GM23338 (cell line): ENCODE data around the gene CAPZA1. TPM values are rescaled to one million over a fixed set of nuclear protein-coding genes. Genes with fewer than 3 reads are reported as not detected.

Source experiments
- ATAC-seq: fragments of 200-7000 bp; cut with Tn5 transposase; 3 replicates; pipeline ENCODE4 v1.9.1; 2020
- DNase-seq: peaks from one replicate; pipeline ENCODE4 v3.0.0-alpha.2; 2015; ENCODE audit warnings: low spot score
- H2AFZ ChIP-seq: fragments of 200-600 bp; sonication (generic); 2 replicates; pipeline ENCODE4 v1.8.0; 2016; ENCODE audit warnings: antibody characterized with exemption, mild to moderate bottlenecking, moderate library complexity
- H3F3A ChIP-seq: fragments of 200-600 bp; sonication (generic); replicated peaks from 2 replicates; pipeline ENCODE4 v1.8.0; 2017; ENCODE audit warnings: antibody characterized with exemption, mixed run types, low read depth
- H3K27ac ChIP-seq: fragments of 200-600 bp; sonication (generic); 2 replicates; pipeline ENCODE4 v1.6.1; 2016; ENCODE audit warnings: low read depth
- H3K27me3 ChIP-seq: fragments of 200-600 bp; sonication (generic); 2 replicates; pipeline ENCODE4 v1.8.0; 2016; ENCODE audit warnings: mild to moderate bottlenecking, mixed run types, moderate library complexity; ENCODE audit not compliant: insufficient read depth
- H3K36me3 ChIP-seq: fragments of 200-600 bp; sonication (generic); 2 replicates; pipeline ENCODE4 v1.8.0; 2016; ENCODE audit warnings: mild to moderate bottlenecking; ENCODE audit not compliant: insufficient read depth
- H3K4me1 ChIP-seq: fragments of 200-600 bp; sonication (generic); 2 replicates; pipeline ENCODE4 v1.8.0; 2016; ENCODE audit warnings: mild to moderate bottlenecking, moderate library complexity; ENCODE audit not compliant: insufficient read depth
- H3K4me2 ChIP-seq: fragments of 200-600 bp; sonication (generic); 2 replicates; pipeline ENCODE4 v1.7.1; 2017; ENCODE audit warnings: mixed run types
- H3K4me3 ChIP-seq: fragments of 200-600 bp; sonication (generic); 2 replicates; pipeline ENCODE4 v1.6.1; 2016; ENCODE audit warnings: mixed run types
- H3K79me2 ChIP-seq: fragments of 200-600 bp; sonication (generic); replicated peaks from 2 replicates; pipeline ENCODE4 v1.8.0; 2017; ENCODE audit warnings: mild to moderate bottlenecking; ENCODE audit not compliant: insufficient read depth
- H3K9me2 ChIP-seq: fragments of 200-600 bp; sonication (generic); 2 replicates; pipeline ENCODE4 v1.8.0; 2017; ENCODE audit not compliant: insufficient read depth
- H4K20me1 ChIP-seq: fragments of 200-600 bp; sonication (generic); replicated peaks from 2 replicates; pipeline ENCODE4 v1.8.0; 2017; ENCODE audit warnings: mild to moderate bottlenecking; ENCODE audit not compliant: insufficient read depth
- H3K27ac Mint-ChIP-seq: 2 replicates; pipeline ENCODE4 v1.8.0; 2020; ENCODE audit warnings: inconsistent platforms, mild to moderate bottlenecking, moderate library complexity, mixed read lengths
- H3K27me3 Mint-ChIP-seq: 3 replicates; pipeline ENCODE4 v1.8.0; 2022; ENCODE audit warnings: low read depth, mild to moderate bottlenecking, moderate library complexity, mixed read lengths, inconsistent platforms; ENCODE audit not compliant: insufficient read depth, poor library complexity
- H3K36me3 Mint-ChIP-seq: 3 replicates; pipeline ENCODE4 v1.8.0; 2021; ENCODE audit warnings: low read depth, mild to moderate bottlenecking, inconsistent platforms, moderate library complexity, mixed read lengths
- H3K4me1 Mint-ChIP-seq: 3 replicates; pipeline ENCODE4 v1.8.0; 2020; ENCODE audit warnings: mild to moderate bottlenecking, inconsistent platforms, mixed read lengths
- H3K4me3 Mint-ChIP-seq: 3 replicates; pipeline ENCODE4 v1.8.0; 2021; ENCODE audit warnings: moderate library complexity, mild to moderate bottlenecking, inconsistent platforms, mixed read lengths
- H3K9me3 Mint-ChIP-seq: 3 replicates; pipeline ENCODE4 v1.8.0; 2020; ENCODE audit warnings: moderate library complexity, mild to moderate bottlenecking, inconsistent platforms, mixed read lengths
- NANOG ChIP-seq: IDR thresholded peaks from 2 replicates; pipeline ENCODE4 v1.6.1; 2016; ENCODE audit warnings: antibody characterized with exemption, borderline replicate concordance
- REST ChIP-seq: IDR thresholded peaks from one replicate; pipeline ENCODE4 v1.6.1; 2018; ENCODE audit warnings: antibody characterized with exemption; ENCODE audit not compliant: unreplicated experiment
- ZNF331 ChIP-seq: fragments of 250-450 bp; sonication (Bioruptor Pico); IDR thresholded peaks from 2 replicates; pipeline ENCODE4 v1.5.0; 2020; ENCODE audit warnings: low read depth, mild to moderate bottlenecking, moderate library complexity
- polyA plus RNA-seq: library from polyadenylated mRNA; unstranded; fragments of >200 nt; fragmentation: Nextera tagmentation; extraction: Ambion mirVana; gene quantifications from 2 replicates; pipeline ENCODE4 v1.2.1, GENCODE V29; 2016
- total RNA-seq: library from RNA; depleted of rRNA; stranded (reverse); fragments of >200 nt; shearing (Covaris generic); gene quantifications from 2 replicates; pipeline ENCODE4 v1.2.3, GENCODE V29; 2014
- TF ChIP-seq, protein P1 (sequence below): fragments of 250-450 bp; sonication (Bioruptor Pico); IDR thresholded peaks from 2 replicates; pipeline ENCODE4 v1.5.0; 2020; ENCODE audit warnings: mild to moderate bottlenecking, moderate library complexity

Gene CAPZA1
- total and polyA plus RNA-seq, 2 experiments from 2014 or later: 147 to 182 TPM

DNA sequence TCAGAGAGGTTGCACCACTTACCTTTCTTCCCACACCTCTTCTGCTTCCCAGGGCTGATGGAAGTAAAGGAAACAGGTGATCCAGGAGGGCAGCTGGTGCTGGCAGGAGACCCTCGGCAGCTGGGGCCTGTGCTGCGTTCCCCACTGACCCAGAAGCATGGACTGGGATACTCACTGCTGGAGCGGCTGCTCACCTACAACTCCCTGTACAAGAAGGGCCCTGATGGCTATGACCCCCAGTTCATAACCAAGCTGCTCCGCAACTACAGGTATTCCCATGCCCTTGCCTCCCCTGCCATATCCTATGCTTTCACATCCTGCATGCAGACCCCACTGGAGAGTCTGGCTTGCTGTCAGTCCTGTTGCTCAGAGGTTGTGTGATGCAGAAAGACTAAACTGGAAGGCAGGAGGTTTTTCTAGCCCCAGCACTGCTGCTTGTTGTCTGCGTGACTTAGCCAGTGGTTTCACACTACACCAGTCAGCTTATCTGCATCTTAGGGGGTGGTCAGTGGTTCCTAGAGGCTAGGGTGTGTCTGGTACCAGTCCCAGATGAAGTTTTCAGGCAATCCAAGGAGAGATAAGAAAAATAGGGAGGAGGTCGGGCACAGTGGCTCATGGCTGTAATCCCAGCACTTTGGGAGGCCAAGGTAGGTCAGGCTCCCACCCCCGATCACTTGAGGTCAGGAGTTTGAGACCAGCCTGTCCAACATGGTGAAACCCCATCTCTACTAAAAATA lies 77.1 kb downstream of the CAPZA1 start (continued):
- TF ChIP-seq, protein P1, sequence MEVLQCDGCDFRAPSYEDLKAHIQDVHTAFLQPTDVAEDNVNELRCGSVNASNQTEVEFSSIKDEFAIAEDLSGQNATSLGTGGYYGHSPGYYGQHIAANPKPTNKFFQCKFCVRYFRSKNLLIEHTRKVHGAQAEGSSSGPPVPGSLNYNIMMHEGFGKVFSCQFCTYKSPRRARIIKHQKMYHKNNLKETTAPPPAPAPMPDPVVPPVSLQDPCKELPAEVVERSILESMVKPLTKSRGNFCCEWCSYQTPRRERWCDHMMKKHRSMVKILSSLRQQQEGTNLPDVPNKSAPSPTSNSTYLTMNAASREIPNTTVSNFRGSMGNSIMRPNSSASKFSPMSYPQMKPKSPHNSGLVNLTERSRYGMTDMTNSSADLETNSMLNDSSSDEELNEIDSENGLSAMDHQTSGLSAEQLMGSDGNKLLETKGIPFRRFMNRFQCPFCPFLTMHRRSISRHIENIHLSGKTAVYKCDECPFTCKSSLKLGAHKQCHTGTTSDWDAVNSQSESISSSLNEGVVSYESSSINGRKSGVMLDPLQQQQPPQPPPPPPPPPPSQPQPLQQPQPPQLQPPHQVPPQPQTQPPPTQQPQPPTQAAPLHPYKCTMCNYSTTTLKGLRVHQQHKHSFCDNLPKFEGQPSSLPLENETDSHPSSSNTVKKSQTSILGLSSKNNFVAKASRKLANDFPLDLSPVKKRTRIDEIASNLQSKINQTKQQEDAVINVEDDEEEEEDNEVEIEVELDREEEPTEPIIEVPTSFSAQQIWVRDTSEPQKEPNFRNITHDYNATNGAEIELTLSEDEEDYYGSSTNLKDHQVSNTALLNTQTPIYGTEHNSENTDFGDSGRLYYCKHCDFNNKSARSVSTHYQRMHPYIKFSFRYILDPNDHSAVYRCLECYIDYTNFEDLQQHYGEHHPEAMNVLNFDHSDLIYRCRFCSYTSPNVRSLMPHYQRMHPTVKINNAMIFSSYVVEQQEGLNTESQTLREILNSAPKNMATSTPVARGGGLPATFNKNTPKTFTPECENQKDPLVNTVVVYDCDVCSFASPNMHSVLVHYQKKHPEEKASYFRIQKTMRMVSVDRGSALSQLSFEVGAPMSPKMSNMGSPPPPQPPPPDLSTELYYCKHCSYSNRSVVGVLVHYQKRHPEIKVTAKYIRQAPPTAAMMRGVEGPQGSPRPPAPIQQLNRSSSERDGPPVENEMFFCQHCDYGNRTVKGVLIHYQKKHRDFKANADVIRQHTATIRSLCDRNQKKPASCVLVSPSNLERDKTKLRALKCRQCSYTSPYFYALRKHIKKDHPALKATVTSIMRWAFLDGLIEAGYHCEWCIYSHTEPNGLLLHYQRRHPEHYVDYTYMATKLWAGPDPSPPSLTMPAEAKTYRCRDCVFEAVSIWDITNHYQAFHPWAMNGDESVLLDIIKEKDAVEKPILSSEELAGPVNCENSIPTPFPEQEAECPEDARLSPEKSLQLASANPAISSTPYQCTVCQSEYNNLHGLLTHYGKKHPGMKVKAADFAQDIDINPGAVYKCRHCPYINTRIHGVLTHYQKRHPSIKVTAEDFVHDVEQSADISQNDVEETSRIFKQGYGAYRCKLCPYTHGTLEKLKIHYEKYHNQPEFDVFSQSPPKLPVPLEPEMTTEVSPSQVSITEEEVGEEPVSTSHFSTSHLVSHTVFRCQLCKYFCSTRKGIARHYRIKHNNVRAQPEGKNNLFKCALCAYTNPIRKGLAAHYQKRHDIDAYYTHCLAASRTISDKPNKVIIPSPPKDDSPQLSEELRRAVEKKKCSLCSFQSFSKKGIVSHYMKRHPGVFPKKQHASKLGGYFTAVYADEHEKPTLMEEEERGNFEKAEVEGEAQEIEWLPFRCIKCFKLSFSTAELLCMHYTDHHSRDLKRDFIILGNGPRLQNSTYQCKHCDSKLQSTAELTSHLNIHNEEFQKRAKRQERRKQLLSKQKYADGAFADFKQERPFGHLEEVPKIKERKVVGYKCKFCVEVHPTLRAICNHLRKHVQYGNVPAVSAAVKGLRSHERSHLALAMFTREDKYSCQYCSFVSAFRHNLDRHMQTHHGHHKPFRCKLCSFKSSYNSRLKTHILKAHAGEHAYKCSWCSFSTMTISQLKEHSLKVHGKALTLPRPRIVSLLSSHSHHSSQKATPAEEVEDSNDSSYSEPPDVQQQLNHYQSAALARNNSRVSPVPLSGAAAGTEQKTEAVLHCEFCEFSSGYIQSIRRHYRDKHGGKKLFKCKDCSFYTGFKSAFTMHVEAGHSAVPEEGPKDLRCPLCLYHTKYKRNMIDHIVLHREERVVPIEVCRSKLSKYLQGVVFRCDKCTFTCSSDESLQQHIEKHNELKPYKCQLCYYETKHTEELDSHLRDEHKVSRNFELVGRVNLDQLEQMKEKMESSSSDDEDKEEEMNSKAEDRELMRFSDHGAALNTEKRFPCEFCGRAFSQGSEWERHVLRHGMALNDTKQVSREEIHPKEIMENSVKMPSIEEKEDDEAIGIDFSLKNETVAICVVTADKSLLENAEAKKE (CRISPR knock-in tag): no peak

- Histone ChIP-seq H3K4me2 (no peak overlapping the region), H4K20me1 (peaks cover 15% of the 10 kb centered on the region; the same call in 1 of the 2 replicates), H3K4me1 (peaks cover 37% of the 10 kb centered on the region), H3K27ac (no peak overlapping the region), H3K27me3 (peaks cover 15% of the 10 kb centered on the region; the same call in 1 of the 2 replicates), H3K9me2 (no peaks in the 10 kb centered on the region), H2AFZ (no peak overlapping the region), H3K79me2 (no peaks in the 10 kb centered on the region), H3K4me3 (no peak overlapping the region), H3K36me3 (no peaks in the 10 kb centered on the region; the same call in 1 of the 2 replicates), H3F3A (0 out of 2 replicates have a peak, but pooled peaks cover 3% of the 10 kb centered on the region)
- Mint-ChIP-seq H3K9me3 (no peaks in the 10 kb centered on the region), H3K4me3 (no peak overlapping the region), H3K4me1 (peaks cover 52% of the 10 kb centered on the region), H3K27me3 (peaks cover 33% of the 10 kb centered on the region), H3K27ac (no peak overlapping the region), H3K36me3 (peaks cover 69% of the 10 kb centered on the region)
- ATAC-seq (no peak; the same call in 2 of the 3 replicates), DNase-seq (no peak)
- no peak for TF ChIP-seq NANOG
- no peak for TF ChIP-seq ZNF331 (CRISPR knock-in tag)
- TF ChIP-seq, protein P1 (CRISPR knock-in tag): no peak
- no peak for TF ChIP-seq REST
Measured at GRCh38 chr1:112697781-112698201, 78.2 kb downstream of the CAPZA1 start.
